OCI-LY7 (cell line): Measurements from ENCODE around the gene ZPR1. TPM values are rescaled to one million over a fixed set of nuclear protein-coding genes. Genes with fewer than 3 reads are reported as not detected.

ENCODE experiments used
- BruUV-seq: library from RNA; stranded (reverse); fragments of 400-500 nt; replicated peaks from 2 replicates; lab custom pipeline; 2021; lab: Mats Ljungman, UMichigan
- CTCF ChIA-PET: fragments of 300-600 bp; sonication (Branson Sonifier 250); formaldehyde crosslinking; loops from one replicate; lab custom pipeline; 2022; ENCODE audit warnings: antibody characterized with exemption; ENCODE audit not compliant: unreplicated experiment; lab: Charles Lee
- POLR2A ChIA-PET: fragments of 300-600 bp; sonication (Branson Sonifier 250); formaldehyde crosslinking; loops from one replicate; lab custom pipeline; 2022; ENCODE audit warnings: antibody characterized with exemption; lab: Charles Lee
- DNase-seq: peaks from one replicate; pipeline ENCODE4 v3.0.0-alpha.2; 2015; ENCODE audit warnings: low spot score
- H2AFZ ChIP-seq: fragments of 200-600 bp; sonication (generic), shearing (Covaris generic); 2 replicates; pipeline ENCODE4 v1.6.1; 2014; ENCODE audit warnings: mild to moderate bottlenecking, antibody characterized with exemption, low read length, moderate library complexity
- H3K27ac ChIP-seq: fragments of 200-600 bp; sonication (generic); 2 replicates; pipeline ENCODE4 v1.5.1; 2014; ENCODE audit warnings: mixed run types, low read depth, mild to moderate bottlenecking, moderate library complexity, low read length, inconsistent platforms; ENCODE audit not compliant: poor library complexity, severe bottlenecking
- H3K36me3 ChIP-seq: fragments of 200-600 bp; sonication (generic); 2 replicates; pipeline ENCODE4 v1.6.1; 2014; ENCODE audit warnings: mild to moderate bottlenecking, antibody characterized with exemption, low read length, moderate library complexity, mixed read lengths; ENCODE audit not compliant: insufficient read depth
- H3K4me1 ChIP-seq: fragments of 200-600 bp; sonication (generic); 2 replicates; pipeline ENCODE4 v1.5.1; 2014; ENCODE audit warnings: mild to moderate bottlenecking, low read length; ENCODE audit not compliant: insufficient read depth, poor library complexity, severe bottlenecking
- H3K4me2 ChIP-seq: fragments of 200-600 bp; sonication (generic); 2 replicates; pipeline ENCODE4 v1.6.1; 2014; ENCODE audit warnings: mild to moderate bottlenecking, low read length
- H3K4me3 ChIP-seq: fragments of 200-600 bp; sonication (generic); 2 replicates; pipeline ENCODE4 v1.5.1; 2014; ENCODE audit warnings: mild to moderate bottlenecking, low read depth, low read length; ENCODE audit not compliant: poor library complexity, severe bottlenecking
- H3K79me2 ChIP-seq: fragments of 200-600 bp; sonication (generic); 2 replicates; pipeline ENCODE4 v1.6.1; 2016; ENCODE audit warnings: low read depth, mild to moderate bottlenecking, low read length, moderate library complexity, mixed read lengths; ENCODE audit not compliant: insufficient read depth
- H3K9me2 ChIP-seq: fragments of 200-600 bp; sonication (generic); 2 replicates; pipeline ENCODE4 v1.6.1; 2016; ENCODE audit warnings: mild to moderate bottlenecking, low read length, mixed read lengths; ENCODE audit not compliant: insufficient read depth
- H3K9me3 ChIP-seq: fragments of 200-600 bp; sonication (generic); 2 replicates; pipeline ENCODE4 v1.6.1; 2014; ENCODE audit warnings: mild to moderate bottlenecking, mixed run types, low read length, mixed read lengths
- H4K20me1 ChIP-seq: fragments of 200-600 bp; sonication (generic); 2 replicates; pipeline ENCODE4 v1.6.1; 2014; ENCODE audit warnings: mild to moderate bottlenecking, antibody characterized with exemption, low read length, moderate library complexity, mixed read lengths; ENCODE audit not compliant: insufficient read depth
- CTCF ChIP-seq: fragments of 200-600 bp; sonication (generic); conservative IDR thresholded peaks from 2 replicates; pipeline ENCODE4 v1.5.1; 2014; ENCODE audit warnings: mild to moderate bottlenecking, antibody characterized with exemption, low read length, moderate library complexity, mixed read lengths
- EZH2phosphoT487 ChIP-seq: fragments of 200-600 bp; sonication (generic); IDR thresholded peaks from 2 replicates; pipeline ENCODE4 v1.6.1; 2018; ENCODE audit warnings: low read depth, borderline replicate concordance, mild to moderate bottlenecking, mixed run types, antibody characterized with exemption, low read length, moderate library complexity, mixed read lengths
- intact Hi-C: fragments of 100-400 bp; cut with micrococcal nuclease; formaldehyde crosslinking; loops from one replicate; pipeline ENCODE4 v1.10.0; 2022; ENCODE audit not compliant: unreplicated experiment
- total RNA-seq, 2 experiments: library from RNA; depleted of rRNA in 1 of 2; stranded (reverse); fragments of >200 nt in 1 of 2; shearing (Covaris generic) in 1 of 2; gene quantifications; 2 replicates each; pipeline ENCODE4 v1.2.3, GENCODE V29; 2014 to 2022

ZPR1 gene
- total RNA-seq, 2 experiments from 2014 or later, result 57.4 to 67.5 TPM

GRCh38 chr11:116813781-116814471 is 26.1 kb upstream of the ZPR1 start:
- Histone ChIP-seq H3K4me2 (no peak overlapping the region), H3K4me1 (no peaks in the 10 kb centered on the region), H3K27ac (no peak overlapping the region), H4K20me1 (no peaks in the 10 kb centered on the region), H3K79me2 (no peaks in the 10 kb centered on the region), H3K9me2 (no peaks in the 10 kb centered on the region), H2AFZ (no peak overlapping the region), H3K36me3 (no peaks in the 10 kb centered on the region), H3K4me3 (no peak overlapping the region), H3K9me3 (no peaks in the 10 kb centered on the region)
- DNase-seq, result no peak
- intact Hi-C loops, result no loop called here
- TF ChIP-seq CTCF (no peak), EZH2phosphoT487 (no peak)
- ChIA-PET POLR2A (no interaction called here), CTCF (no interaction called here)
- no TSS peak for BruUV-seq

GRCh38 chr11:116813170-116813569 is 25.3 kb upstream of the ZPR1 start:
- H4K20me1 ChIP-seq, result no peaks in the 10 kb centered on the region
- no peaks in the 10 kb centered on the region for H3K9me2 ChIP-seq
- ChIA-PET POLR2A (no interaction called here), CTCF (no interaction called here)
- BruUV-seq, result no TSS peak
- DNase-seq, result no peak
- H3K36me3 ChIP-seq, result no peaks in the 10 kb centered on the region
- no peaks in the 10 kb centered on the region for H3K9me3 ChIP-seq
- H3K4me1 ChIP-seq, result no peaks in the 10 kb centered on the region
- no peak for TF ChIP-seq EZH2phosphoT487
- no peak for TF ChIP-seq CTCF
- intact Hi-C loops, result no loop called here
- no peak overlapping the region for H3K4me2 ChIP-seq
- H2AFZ ChIP-seq, result no peak overlapping the region
- no peak overlapping the region for H3K27ac ChIP-seq
- no peak overlapping the region for H3K4me3 ChIP-seq
- no peaks in the 10 kb centered on the region for H3K79me2 ChIP-seq

GRCh38 chr11:116812109-116812508 is 24.3 kb upstream of the ZPR1 start:
- no peaks in the 10 kb centered on the region for H3K4me1 ChIP-seq
- H3K9me2 ChIP-seq, result no peaks in the 10 kb centered on the region
- BruUV-seq, result no TSS peak
- TF ChIP-seq CTCF, result no peak
- TF ChIP-seq EZH2phosphoT487, result no peak
- H3K79me2 ChIP-seq, result no peaks in the 10 kb centered on the region
- H3K36me3 ChIP-seq, result no peaks in the 10 kb centered on the region
- H3K4me2 ChIP-seq, result no peak overlapping the region
- H4K20me1 ChIP-seq, result no peaks in the 10 kb centered on the region
- no peak overlapping the region for H3K4me3 ChIP-seq
- no peak overlapping the region for H2AFZ ChIP-seq
- no peak for DNase-seq
- intact Hi-C loops, result no loop called here
- H3K9me3 ChIP-seq, result no peaks in the 10 kb centered on the region
- no peak overlapping the region for H3K27ac ChIP-seq
- CTCF ChIA-PET, result no interaction called here
- POLR2A ChIA-PET, result interaction anchor here (0.7 kb wide), 1 partner anchor 376 kb away, joined by 3 read pairs; no protein-coding TSS in a partner anchor
